Pericardium fibroblast (primary cell): ENCODE measurements around the gene TFIP11. TPM values are rescaled to one million over a fixed set of nuclear protein-coding genes. Genes with fewer than 3 reads are reported as not detected.

Experiments used
- total RNA-seq: library from RNA; depleted of rRNA; stranded (reverse); fragments of >200 nt; gene quantifications from 2 replicates; pipeline ENCODE4 v1.2.3, GENCODE V29; 2015

Gene TFIP11
- 15.2 and 16.1 TPM in 2 replicates for total RNA-seq

DNA sequence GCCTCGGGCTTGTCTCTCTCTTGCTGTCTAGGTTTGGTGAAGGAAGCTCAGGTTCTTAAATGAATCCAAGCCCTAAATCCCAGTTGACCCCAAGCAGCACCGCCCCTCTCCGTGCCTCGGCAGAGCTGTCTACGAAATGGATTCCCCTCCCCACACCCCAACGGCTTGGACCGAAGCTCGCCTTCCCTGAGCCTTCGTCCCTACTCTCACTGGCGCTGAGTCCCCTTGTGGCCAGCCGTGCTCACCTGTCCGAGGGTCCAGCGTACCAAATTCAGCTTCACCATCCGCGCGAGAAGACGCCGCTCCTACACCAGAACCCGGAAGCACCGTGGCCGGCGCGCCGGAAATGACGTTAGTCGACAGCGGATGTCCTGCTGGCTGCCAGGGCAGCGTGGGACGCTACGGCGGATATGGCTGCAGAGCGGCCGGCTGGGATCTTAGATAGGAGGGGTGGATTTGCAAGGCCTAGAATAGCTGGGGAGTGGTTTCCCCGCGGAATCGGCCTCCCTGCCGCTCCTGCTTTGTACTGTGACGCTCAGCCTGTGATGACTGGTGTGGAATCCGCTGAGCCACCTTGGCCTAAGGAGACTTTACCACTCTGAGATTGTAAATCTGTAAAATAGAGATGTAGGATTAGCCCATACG, at the start of gene TFIP11:
Gene TFIP11 (minus strand): TSS at position 325 of the 645 bp plus-strand sequence. CDS start 2,201 bp downstream, outside the sequence.

DNA sequence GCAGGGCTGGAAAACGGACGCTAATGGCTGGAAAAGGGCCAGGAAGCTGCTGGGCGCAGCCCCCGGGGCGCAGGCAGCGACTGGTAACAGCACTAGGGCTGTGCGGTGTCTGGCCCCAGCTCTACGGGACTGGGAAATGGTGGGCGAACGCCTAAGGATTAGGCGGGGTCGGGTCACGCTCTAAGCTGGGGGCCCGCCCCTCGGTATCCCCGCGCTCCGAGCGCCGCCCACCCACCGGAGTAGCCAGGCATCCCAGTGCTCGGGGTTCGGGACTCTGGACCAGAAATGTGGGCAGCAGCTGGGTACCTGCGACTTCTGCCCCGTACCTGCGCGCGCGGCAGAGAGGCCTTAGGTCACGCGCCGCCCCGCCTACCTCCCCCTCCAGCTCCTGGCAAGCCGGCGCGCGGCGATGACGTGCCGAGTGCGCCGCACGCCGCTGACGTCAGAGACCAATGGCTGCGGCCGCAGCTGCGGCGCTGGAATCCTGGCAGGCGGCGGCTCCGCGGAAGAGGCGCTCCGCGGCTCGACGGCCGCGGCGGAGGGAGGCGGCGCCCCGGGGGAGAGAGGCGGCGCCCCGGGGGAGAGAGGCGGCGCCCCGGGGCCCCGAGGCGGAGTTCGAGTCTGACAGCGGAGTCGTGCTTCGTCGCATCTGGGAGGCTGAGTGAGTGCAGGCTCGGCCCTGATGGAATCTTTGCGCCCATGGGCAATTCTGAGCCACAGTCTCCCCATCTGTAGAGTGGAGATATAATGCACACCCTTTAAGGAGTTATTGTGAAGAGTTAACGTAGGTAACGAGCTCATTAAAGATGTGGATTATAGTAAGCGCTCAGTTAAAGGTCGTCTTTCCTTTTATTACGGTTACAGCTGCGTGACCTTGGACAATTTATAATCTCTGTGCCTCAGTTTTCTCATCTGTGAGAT, 28.6 kb downstream of the TFIP11 start, which contains the start of the genes HPS4 and SRRD:
Gene HPS4 (minus strand): TSS at position 345 of the 921 bp plus-strand sequence. CDS start 2,021 bp downstream, outside the sequence.
Gene SRRD (plus strand): TSS at position 439 of the 921 bp plus-strand sequence. CDS start 14 bp downstream, at position 453.

Other genes with a start within 250 kb of the TFIP11 start
- gene ASPHD2, start 83.2 kb downstream of the TFIP11 start, total RNA-seq = 0.82 and 1.1 TPM in 2 replicates
- 8.9 and 18.8 TPM in 2 replicates for gene HPS4, start 28.7 kb downstream of the TFIP11 start, total RNA-seq
- gene SRRD, start 28.6 kb downstream of the TFIP11 start, total RNA-seq = 10.6 and 15.2 TPM in 2 replicates
- 15.3 and 19.1 TPM in 2 replicates for gene TPST2, start 77.7 kb upstream of the TFIP11 start, total RNA-seq
- gene CRYBB1, start 105.6 kb upstream of the TFIP11 start, total RNA-seq = not detected in 2 replicates
- not detected in 2 replicates for gene CRYBA4, start 109.5 kb upstream of the TFIP11 start, total RNA-seq
- gene MIAT, start 145.1 kb upstream of the TFIP11 start, total RNA-seq = 0.12 and 0.17 TPM in 2 replicates